Measurements from ENCODE around the gene GRM8. TPM values are rescaled to one million over a fixed set of nuclear protein-coding genes. Genes with fewer than 3 reads are reported as not detected.

The GRM8 gene
- polyA plus RNA-seq, 1 donor (not counting 4 experiments of a cell fraction or from before 2014, with no cell fraction given): not detected

- Histone ChIP-seq H3K36me3 (ENCODE audit: control insufficient read depth in 2 of 2, extremely low read depth in 1 of 2, insufficient read depth in 2 of 2, low read length in 2 of 2) (no peaks in the 10 kb centered on the region), H4K20me1 (ENCODE audit: control insufficient read depth, extremely low read depth, insufficient read depth, low read length) (no peaks in the 10 kb centered on the region), H3K79me2 (ENCODE audit: control insufficient read depth, insufficient read depth, low read length) (no peaks in the 10 kb centered on the region), H3K27ac (ENCODE audit: control insufficient read depth, insufficient read depth, low read length) (no peak overlapping the region), H3K4me3 (ENCODE audit: control insufficient read depth in 2 of 3, extremely low read depth in 1 of 3, insufficient read depth in 2 of 3, low read depth in 1 of 3, low read length in 3 of 3) (no peak overlapping the region), H3K9ac (ENCODE audit: control insufficient read depth, extremely low read depth, insufficient read depth, low read length) (no peak overlapping the region), H3K9me1 (ENCODE audit: control insufficient read depth, extremely low read depth, insufficient read depth, low read length) (no peaks in the 10 kb centered on the region), H3K4me2 (ENCODE audit: control insufficient read depth, extremely low read depth, insufficient read depth, low read depth, low read length) (no peak overlapping the region), H2AFZ (ENCODE audit: control insufficient read depth, low read length) (no peak overlapping the region), H3K9me3 (ENCODE audit: control insufficient read depth, low read depth, low read length) (no peaks in the 10 kb centered on the region), H3K4me1 (ENCODE audit: control insufficient read depth, extremely low read depth, insufficient read depth, low read length) (no peaks in the 10 kb centered on the region), H3K27me3 (ENCODE audit: control insufficient read depth, extremely low read depth, insufficient read depth, low read length) (no peaks in the 10 kb centered on the region)
- dilution Hi-C loops (cut with MboI; ENCODE audit: extremely low pct_ligation_motif_present, low sequenced_read_pairs): no loop called here
- no peak for TF ChIP-seq CTCF (optimal IDR thresholded peaks at IDR 0.05 in 1 of 3, IDR thresholded peaks at IDR 0.05 in 1 of 3, conservative IDR thresholded peaks at IDR 0.05 in 1 of 3; ENCODE audit: extremely low read depth in 1 of 3, insufficient read depth in 2 of 3, low read length in 3 of 3)
- TF ChIP-seq EZH2 (IDR thresholded peaks at IDR 0.05; ENCODE audit: low read length): no peak
- DNase-seq (ENCODE audit: low read depth, low spot score) (no peak), FAIRE-seq (no peak)
Observed at GRCh38 chr7:127186686-127187085, 66.1 kb downstream of the GRM8 start.

DNA sequence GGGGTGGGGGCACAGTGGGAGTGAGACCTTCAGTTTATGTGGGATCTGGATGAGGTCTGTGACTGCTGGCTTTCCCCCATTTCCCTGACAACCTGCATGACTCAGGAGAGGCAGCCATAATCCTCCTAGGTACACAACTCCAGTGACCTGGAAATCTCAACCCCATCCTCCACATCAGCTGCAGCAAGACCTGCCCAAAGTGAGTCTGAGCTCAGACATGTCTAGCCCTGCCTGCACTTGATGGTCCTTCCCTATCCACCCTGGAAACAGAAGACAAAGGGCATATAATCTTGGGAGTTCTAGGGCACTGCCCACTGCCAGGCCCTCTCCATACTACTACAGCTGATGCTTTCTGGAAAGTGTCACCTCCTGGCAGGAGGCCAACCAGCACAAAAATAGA, 75.6 kb downstream of the GRM8 start:
- Histone ChIP-seq H3K9me1 (ENCODE audit: control insufficient read depth, extremely low read depth, insufficient read depth, low read length) (no peaks in the 10 kb centered on the region), H3K36me3 (ENCODE audit: control insufficient read depth in 2 of 2, extremely low read depth in 1 of 2, insufficient read depth in 2 of 2, low read length in 2 of 2) (no peaks in the 10 kb centered on the region), H3K4me3 (ENCODE audit: control insufficient read depth in 2 of 3, extremely low read depth in 1 of 3, insufficient read depth in 2 of 3, low read depth in 1 of 3, low read length in 3 of 3) (no peak overlapping the region), H2AFZ (ENCODE audit: control insufficient read depth, low read length) (no peak overlapping the region), H3K4me1 (ENCODE audit: control insufficient read depth, extremely low read depth, insufficient read depth, low read length) (no peaks in the 10 kb centered on the region), H3K27me3 (ENCODE audit: control insufficient read depth, extremely low read depth, insufficient read depth, low read length) (no peaks in the 10 kb centered on the region), H3K9me3 (ENCODE audit: control insufficient read depth, low read depth, low read length) (no peaks in the 10 kb centered on the region), H3K27ac (ENCODE audit: control insufficient read depth, insufficient read depth, low read length) (no peak overlapping the region), H4K20me1 (ENCODE audit: control insufficient read depth, extremely low read depth, insufficient read depth, low read length) (no peaks in the 10 kb centered on the region), H3K9ac (ENCODE audit: control insufficient read depth, extremely low read depth, insufficient read depth, low read length) (no peak overlapping the region), H3K4me2 (ENCODE audit: control insufficient read depth, extremely low read depth, insufficient read depth, low read depth, low read length) (no peak overlapping the region), H3K79me2 (ENCODE audit: control insufficient read depth, insufficient read depth, low read length) (no peaks in the 10 kb centered on the region)
- DNase-seq (ENCODE audit: low read depth, low spot score) (no peak), FAIRE-seq (no peak)
- dilution Hi-C loops (cut with MboI; ENCODE audit: extremely low pct_ligation_motif_present, low sequenced_read_pairs): no loop called here
- TF ChIP-seq EZH2 (IDR thresholded peaks at IDR 0.05; ENCODE audit: low read length): no peak
- no peak for TF ChIP-seq CTCF (optimal IDR thresholded peaks at IDR 0.05 in 1 of 3, IDR thresholded peaks at IDR 0.05 in 1 of 3, conservative IDR thresholded peaks at IDR 0.05 in 1 of 3; ENCODE audit: extremely low read depth in 1 of 3, insufficient read depth in 2 of 3, low read length in 3 of 3)
